Activated T-helper 17 cell treated with anti-CD3 and anti-CD28 coated beads, Interleukin-2, amount 50 U/mL, for 72 hours (primary cell): Measurements from ENCODE around the gene PDE4D. TPM values are rescaled to one million over a fixed set of nuclear protein-coding genes. Genes with fewer than 3 reads are reported as not detected.

Experiments
- ATAC-seq: fragments of 150-1000 bp; cut with Tn5 transposase; replicated peaks from 2 replicates; pipeline ENCODE4 v1.10.0; 2021; ENCODE audit warnings: mild to moderate bottlenecking, moderate library complexity
- H3K27ac Mint-ChIP-seq: one replicate; pipeline ENCODE4 v1.8.0; 2022; ENCODE audit warnings: mixed read lengths
- H3K27me3 Mint-ChIP-seq: one replicate; pipeline ENCODE4 v1.8.0; 2022; ENCODE audit warnings: mixed read lengths
- H3K36me3 Mint-ChIP-seq: one replicate; pipeline ENCODE4 v1.8.0; 2022; ENCODE audit warnings: low read depth, mild to moderate bottlenecking, mixed read lengths
- H3K4me1 Mint-ChIP-seq: one replicate; pipeline ENCODE4 v1.8.0; 2022; ENCODE audit warnings: mixed read lengths
- H3K4me3 Mint-ChIP-seq: one replicate; pipeline ENCODE4 v1.8.0; 2022; ENCODE audit warnings: mild to moderate bottlenecking, mixed read lengths
- H3K9me3 Mint-ChIP-seq: one replicate; pipeline ENCODE4 v1.8.0; 2022; ENCODE audit warnings: mixed read lengths
- total RNA-seq, 2 donors: library from RNA; stranded (reverse); gene quantifications; one replicate each; pipeline ENCODE4 v1.2.3, GENCODE V29; 2022

Gene PDE4D
- total RNA-seq, 2 donors from 2014 or later: 68.9 to 125 TPM

GRCh38 chr5:59125011-59125961 lies 768.2 kb downstream of the PDE4D start:
- Mint-ChIP-seq H3K27me3 (no peaks in the 10 kb centered on the region), H3K4me3 (no peak overlapping the region), H3K4me1 (peaks cover 18% of the 10 kb centered on the region), H3K36me3 (no peaks in the 10 kb centered on the region), H3K9me3 (no peaks in the 10 kb centered on the region), H3K27ac (no peak overlapping the region)
- ATAC-seq: peak; percentile 40

DNA sequence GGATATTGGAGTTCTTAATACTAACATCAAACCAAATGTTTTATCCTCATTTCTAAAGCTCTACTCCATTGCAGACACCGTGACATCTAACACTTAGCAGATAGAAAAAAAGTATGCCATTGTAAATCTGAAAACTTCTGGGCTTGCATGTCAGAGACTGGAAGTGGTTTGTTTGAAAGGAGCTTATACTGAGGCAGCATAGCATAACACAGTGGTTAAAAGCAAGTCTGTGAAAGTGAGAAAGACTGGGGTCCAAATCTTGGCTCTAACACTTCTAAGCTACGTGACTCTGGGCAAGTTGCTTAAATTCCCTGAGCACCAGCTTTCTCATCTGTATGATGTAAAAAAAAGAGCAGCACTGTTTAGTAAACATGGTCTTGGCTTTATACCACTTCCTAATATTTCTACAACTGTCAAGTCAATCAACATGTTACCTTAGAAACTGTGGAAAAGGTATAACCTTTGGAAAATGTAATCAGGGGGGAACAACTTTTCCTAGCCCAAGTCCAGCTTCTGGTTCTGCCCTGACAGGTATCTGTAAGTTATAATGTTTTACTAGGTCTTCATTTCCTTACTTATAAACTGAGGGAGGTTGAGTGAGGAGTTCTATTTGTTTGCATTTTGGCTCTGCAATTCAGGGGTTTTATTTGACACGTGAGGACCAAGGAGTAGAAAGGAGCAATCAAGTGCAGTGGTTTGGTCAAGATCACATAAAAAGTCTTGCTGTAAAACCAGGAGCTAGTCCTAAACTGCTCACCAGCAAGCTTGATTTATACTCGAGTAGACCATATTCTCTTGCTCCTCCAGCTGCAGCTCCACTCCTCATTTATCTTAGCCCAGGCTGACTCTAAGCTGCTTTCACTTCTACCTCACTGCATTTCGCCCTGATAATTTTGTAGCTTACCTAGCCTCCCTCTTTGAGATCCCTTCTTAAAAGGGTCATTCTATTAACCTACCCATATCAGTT lies 769.6 kb downstream of the PDE4D start:
- no peak overlapping the region for H3K27ac Mint-ChIP-seq
- no peak overlapping the region for H3K4me3 Mint-ChIP-seq
- no peaks in the 10 kb centered on the region for H3K27me3 Mint-ChIP-seq
- H3K9me3 Mint-ChIP-seq: no peaks in the 10 kb centered on the region
- H3K4me1 Mint-ChIP-seq: peaks cover 13% of the 10 kb centered on the region
- no peaks in the 10 kb centered on the region for H3K36me3 Mint-ChIP-seq
- peak; percentile 71 for ATAC-seq

DNA sequence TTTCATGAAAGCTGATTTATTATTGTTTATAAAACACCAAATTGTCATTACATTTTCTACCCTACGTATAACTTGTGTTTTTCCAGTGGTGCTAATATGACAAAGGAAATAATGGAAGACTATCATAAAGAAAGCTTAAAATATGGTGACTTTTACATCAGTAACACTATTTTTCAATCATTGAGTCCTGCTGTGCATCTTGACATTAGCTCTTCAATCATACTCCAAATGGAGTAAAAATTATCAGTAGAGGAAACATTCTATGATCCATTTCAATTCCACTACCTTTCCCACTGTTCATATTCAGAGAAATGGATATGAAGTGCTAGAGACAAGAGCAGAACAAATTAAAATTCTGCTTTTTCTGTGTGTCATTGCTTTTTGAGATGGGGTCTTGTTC lies 774.0 kb downstream of the PDE4D start:
- Mint-ChIP-seq H3K36me3 (no peaks in the 10 kb centered on the region), H3K27me3 (no peaks in the 10 kb centered on the region), H3K4me1 (peaks cover 21% of the 10 kb centered on the region), H3K9me3 (no peaks in the 10 kb centered on the region), H3K27ac (no peak overlapping the region), H3K4me3 (no peak overlapping the region)
- no peak for ATAC-seq

- Mint-ChIP-seq H3K9me3 (no peaks in the 10 kb centered on the region), H3K4me3 (no peak overlapping the region), H3K27me3 (no peaks in the 10 kb centered on the region), H3K4me1 (peaks cover 20% of the 10 kb centered on the region), H3K27ac (no peak overlapping the region), H3K36me3 (no peaks in the 10 kb centered on the region)
- ATAC-seq: no peak
Observed at GRCh38 chr5:59117320-59117719, 776.2 kb downstream of the PDE4D start.

DNA sequence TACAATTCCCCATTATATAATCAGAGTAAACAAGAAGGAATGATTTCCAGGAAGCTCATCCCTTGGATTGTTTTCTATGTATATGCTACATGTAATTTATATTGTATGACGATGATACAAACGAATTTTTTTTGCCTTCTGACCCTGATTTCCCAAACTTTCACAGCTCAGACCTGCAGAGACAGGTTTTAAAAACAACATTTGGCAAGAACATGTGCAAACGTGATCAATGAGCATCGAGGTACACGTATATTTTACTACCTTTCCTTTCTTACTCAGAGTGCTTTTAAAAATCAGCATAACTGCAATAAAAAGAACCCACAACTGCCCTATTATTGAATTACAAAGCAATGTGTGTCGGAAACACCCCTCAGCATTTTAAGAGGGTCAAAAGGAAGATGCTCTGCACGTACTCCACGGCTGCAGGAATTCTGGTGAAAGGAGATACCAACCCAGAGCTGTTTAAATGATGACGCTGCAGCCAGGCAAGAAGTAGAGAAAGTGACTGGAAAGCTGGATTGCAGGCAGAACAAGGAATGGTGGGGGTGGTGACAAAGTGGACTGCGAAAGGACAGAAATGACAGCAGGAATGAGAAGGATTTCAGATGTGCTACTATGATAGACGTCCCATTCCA lies 777.2 kb downstream of the PDE4D start:
- no peaks in the 10 kb centered on the region for H3K9me3 Mint-ChIP-seq
- H3K36me3 Mint-ChIP-seq: no peaks in the 10 kb centered on the region
- no peak for ATAC-seq
- no peak overlapping the region for H3K4me3 Mint-ChIP-seq
- no peak overlapping the region for H3K27ac Mint-ChIP-seq
- peaks cover 16% of the 10 kb centered on the region for H3K4me1 Mint-ChIP-seq
- H3K27me3 Mint-ChIP-seq: no peaks in the 10 kb centered on the region

DNA sequence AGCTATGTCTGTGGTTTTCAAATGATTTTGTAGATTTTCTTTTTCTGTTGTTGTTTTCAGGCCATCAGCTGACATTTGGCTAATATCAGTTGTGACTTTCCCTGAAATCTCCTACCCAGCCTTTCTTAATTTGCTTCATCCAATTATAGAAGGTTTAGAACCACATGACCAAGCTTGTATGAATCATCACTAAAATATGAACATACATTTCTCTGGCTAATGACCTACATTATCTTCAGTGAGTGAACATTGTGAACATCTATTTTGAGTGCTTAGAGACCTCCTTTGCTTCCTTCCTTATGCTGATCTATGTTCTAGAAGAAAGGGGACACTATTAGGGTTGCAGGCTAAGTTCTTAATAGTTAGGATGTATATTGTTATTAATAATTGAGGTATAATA lies 778.2 kb downstream of the PDE4D start:
- Mint-ChIP-seq H3K27ac (no peak overlapping the region), H3K36me3 (no peaks in the 10 kb centered on the region), H3K4me3 (no peak overlapping the region), H3K9me3 (no peaks in the 10 kb centered on the region), H3K27me3 (no peaks in the 10 kb centered on the region), H3K4me1 (peaks cover 9% of the 10 kb centered on the region)
- no peak for ATAC-seq

DNA sequence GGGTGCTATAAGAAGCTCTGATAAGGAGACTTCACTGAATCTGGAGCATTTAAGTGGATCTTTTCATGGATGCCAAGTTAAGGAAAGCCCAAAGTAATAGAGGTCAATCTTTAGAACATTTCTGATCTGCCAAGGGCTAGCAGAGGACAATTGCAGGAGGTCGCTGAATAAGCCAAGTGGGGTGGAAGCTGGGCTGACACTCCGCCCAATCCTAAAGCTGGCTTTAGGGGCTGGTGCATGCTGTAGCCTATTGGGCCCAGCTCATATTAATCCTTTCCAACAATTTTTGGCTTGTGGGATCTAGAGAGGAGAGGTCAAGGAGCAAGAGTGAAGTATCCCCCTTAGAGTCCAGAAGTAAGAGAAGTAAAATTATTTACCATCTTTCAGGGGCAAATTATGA lies 784.1 kb downstream of the PDE4D start:
- H3K9me3 Mint-ChIP-seq: no peaks in the 10 kb centered on the region
- ATAC-seq: no peak
- no peaks in the 10 kb centered on the region for H3K36me3 Mint-ChIP-seq
- H3K4me3 Mint-ChIP-seq: no peak overlapping the region
- H3K27me3 Mint-ChIP-seq: no peaks in the 10 kb centered on the region
- H3K27ac Mint-ChIP-seq: no peak overlapping the region
- peaks cover 4% of the 10 kb centered on the region for H3K4me1 Mint-ChIP-seq

DNA sequence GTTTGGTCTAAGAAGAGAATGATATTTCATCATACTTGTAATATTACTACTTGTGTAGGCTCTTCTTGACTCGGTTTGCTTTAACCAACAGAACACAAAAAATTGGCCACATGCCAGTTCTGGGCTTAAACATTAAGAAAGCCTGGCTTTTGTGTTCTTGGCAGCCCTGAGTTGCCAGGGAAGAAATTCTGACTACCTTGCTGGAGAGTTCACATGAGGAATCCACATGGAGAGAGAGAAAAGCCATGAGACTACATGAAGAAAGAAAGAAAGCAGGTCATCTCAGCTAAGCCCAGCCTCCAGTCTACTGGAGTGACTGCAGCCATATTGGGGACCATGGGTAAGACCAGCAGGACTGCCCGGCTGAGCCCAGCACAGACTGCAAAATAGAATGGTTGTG lies 785.8 kb downstream of the PDE4D start:
- no peak for ATAC-seq
- H3K4me3 Mint-ChIP-seq: no peak overlapping the region
- no peaks in the 10 kb centered on the region for H3K9me3 Mint-ChIP-seq
- no peak overlapping the region for H3K27ac Mint-ChIP-seq
- no peaks in the 10 kb centered on the region for H3K36me3 Mint-ChIP-seq
- peaks cover 13% of the 10 kb centered on the region for H3K4me1 Mint-ChIP-seq
- H3K27me3 Mint-ChIP-seq: no peaks in the 10 kb centered on the region

GRCh38 chr5:59104400-59105127 lies 789.0 kb downstream of the PDE4D start:
- peaks cover 26% of the 10 kb centered on the region for H3K4me1 Mint-ChIP-seq
- peak overlapping the region; percentile 21 for H3K4me3 Mint-ChIP-seq
- no peaks in the 10 kb centered on the region for H3K9me3 Mint-ChIP-seq
- no peaks in the 10 kb centered on the region for H3K36me3 Mint-ChIP-seq
- H3K27ac Mint-ChIP-seq: peak overlapping the region; percentile 37
- H3K27me3 Mint-ChIP-seq: no peaks in the 10 kb centered on the region
- ATAC-seq: no peak

GRCh38 chr5:59103303-59103702 lies 790.2 kb downstream of the PDE4D start:
- Mint-ChIP-seq H3K27ac (peak overlapping the region; percentile 78), H3K36me3 (no peaks in the 10 kb centered on the region), H3K4me3 (peak overlapping the region; percentile 62), H3K27me3 (no peaks in the 10 kb centered on the region), H3K9me3 (no peaks in the 10 kb centered on the region), H3K4me1 (peaks cover 28% of the 10 kb centered on the region)
- ATAC-seq: no peak

GRCh38 chr5:59102437-59102836 lies 791.1 kb downstream of the PDE4D start:
- Mint-ChIP-seq H3K27me3 (no peaks in the 10 kb centered on the region), H3K4me1 (peaks cover 31% of the 10 kb centered on the region), H3K27ac (peak overlapping the region; percentile 78), H3K36me3 (no peaks in the 10 kb centered on the region), H3K4me3 (peak overlapping the region; percentile 62), H3K9me3 (no peaks in the 10 kb centered on the region)
- peak; percentile 46 for ATAC-seq

DNA sequence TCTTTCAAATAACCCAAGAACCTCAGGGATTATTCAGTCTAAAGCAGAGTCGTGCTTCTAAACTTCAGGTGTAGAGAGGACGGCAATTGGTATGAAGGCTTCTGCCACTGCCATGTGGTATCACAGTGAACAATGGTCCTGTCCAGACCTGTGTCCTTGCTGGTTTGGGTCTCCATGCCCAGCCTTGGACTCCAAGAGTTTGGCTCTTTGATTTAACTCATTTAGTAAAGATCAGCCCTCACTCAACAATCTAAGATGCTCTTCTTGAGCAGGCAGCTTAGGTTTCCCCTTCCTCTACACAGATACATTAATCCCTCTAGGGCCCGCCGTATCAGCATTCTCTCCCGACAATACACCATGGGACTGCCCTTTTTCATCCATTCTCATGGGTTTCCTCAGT lies 792.7 kb downstream of the PDE4D start:
- Mint-ChIP-seq H3K36me3 (no peaks in the 10 kb centered on the region), H3K4me1 (peaks cover 42% of the 10 kb centered on the region), H3K27ac (peak overlapping the region; percentile 91), H3K4me3 (peak overlapping the region; percentile 76), H3K9me3 (no peaks in the 10 kb centered on the region), H3K27me3 (no peaks in the 10 kb centered on the region)
- no peak for ATAC-seq

- ATAC-seq: no peak
- Mint-ChIP-seq H3K9me3 (no peaks in the 10 kb centered on the region), H3K4me1 (peaks cover 42% of the 10 kb centered on the region), H3K36me3 (no peaks in the 10 kb centered on the region), H3K27ac (peak overlapping the region; percentile 91), H3K4me3 (peak overlapping the region; percentile 76), H3K27me3 (no peaks in the 10 kb centered on the region)
Observed at GRCh38 chr5:59099995-59100345, 793.6 kb downstream of the PDE4D start.
